Adrenal gland (tissue), 5 donors: Measurements from ENCODE around the gene INPP1.

Experiments
- CTCF ChIP-seq, 6 experiments: fragments of 450-650 bp in 4 of 6; fragments of 200-600 bp in 2 of 6; sonication (generic) in 1 of 6; IDR thresholded peaks; 1 replicate in 5 of 6; 2 replicates in 1 of 6; pipeline versions ENCODE4 v1.5.1 to v1.8.0; 2016 to 2021; ENCODE audit warnings: antibody characterized with exemption in 6 of 6, mild to moderate bottlenecking in 2 of 6, moderate library complexity in 1 of 6
- POLR2A ChIP-seq, 2 donors: fragments of 450-650 bp; IDR thresholded peaks; one replicate each; pipeline ENCODE4 v1.6.1; 2017; ENCODE audit warnings: antibody characterized with exemption in 2 of 2, mild to moderate bottlenecking in 2 of 2, moderate library complexity in 1 of 2
- donor health status: DM: no; HTN: no; CAD: no.

- no peak for TF ChIP-seq POLR2A (IDR thresholded peaks at IDR 0.05)
- no peak for TF ChIP-seq CTCF (IDR thresholded peaks at IDR 0.05)
These were observed 10.1 kb downstream of the INPP1 start for GRCh38 chr2:190353537-190353899.
